ENCODE data around the gene COL23A1. TPM values are rescaled to one million over a fixed set of nuclear protein-coding genes. Genes with fewer than 3 reads are reported as not detected.
"Not testable (repeated sequence)": the region's sequence is repeated elsewhere in the genome, so short reads cannot be mapped to it uniquely, and the experiment has no call there.

COL23A1 gene
- total RNA-seq, 2 donors from 2014 or later, result 1.5 to 2.5 TPM

GRCh38 chr5:178322736-178323540 is 267.3 kb downstream of the COL23A1 start:
- H3K9me3 ChIP-seq, result no peaks in the 10 kb centered on the region
- H3K27ac ChIP-seq, result no peak overlapping the region
- no peaks in the 10 kb centered on the region for H3K36me3 ChIP-seq
- TF ChIP-seq, protein P1, sequence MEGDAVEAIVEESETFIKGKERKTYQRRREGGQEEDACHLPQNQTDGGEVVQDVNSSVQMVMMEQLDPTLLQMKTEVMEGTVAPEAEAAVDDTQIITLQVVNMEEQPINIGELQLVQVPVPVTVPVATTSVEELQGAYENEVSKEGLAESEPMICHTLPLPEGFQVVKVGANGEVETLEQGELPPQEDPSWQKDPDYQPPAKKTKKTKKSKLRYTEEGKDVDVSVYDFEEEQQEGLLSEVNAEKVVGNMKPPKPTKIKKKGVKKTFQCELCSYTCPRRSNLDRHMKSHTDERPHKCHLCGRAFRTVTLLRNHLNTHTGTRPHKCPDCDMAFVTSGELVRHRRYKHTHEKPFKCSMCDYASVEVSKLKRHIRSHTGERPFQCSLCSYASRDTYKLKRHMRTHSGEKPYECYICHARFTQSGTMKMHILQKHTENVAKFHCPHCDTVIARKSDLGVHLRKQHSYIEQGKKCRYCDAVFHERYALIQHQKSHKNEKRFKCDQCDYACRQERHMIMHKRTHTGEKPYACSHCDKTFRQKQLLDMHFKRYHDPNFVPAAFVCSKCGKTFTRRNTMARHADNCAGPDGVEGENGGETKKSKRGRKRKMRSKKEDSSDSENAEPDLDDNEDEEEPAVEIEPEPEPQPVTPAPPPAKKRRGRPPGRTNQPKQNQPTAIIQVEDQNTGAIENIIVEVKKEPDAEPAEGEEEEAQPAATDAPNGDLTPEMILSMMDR (IDR thresholded peaks at IDR 0.05), result no peak
- no peaks in the 10 kb centered on the region for H3K27me3 ChIP-seq (replicated peaks; ENCODE audit: insufficient read depth)
- peaks cover 3 to 14% of the 10 kb centered on the region in 2 donors for H3K4me1 ChIP-seq (ENCODE audit: control insufficient read depth in 1 of 2, low read depth in 2 of 2)
- H3K4me3 ChIP-seq, result no peak overlapping the region
- DNase-seq (ENCODE audit: low spot score), result no peak
- no peak for ATAC-seq (ENCODE audit: insufficient number of reproducible peaks, low FRiP score, low read depth)

- Histone ChIP-seq H3K4me3 (no peak overlapping the region), H3K27ac (no peak overlapping the region), H3K9me3 (no peaks in the 10 kb centered on the region), H3K27me3 (replicated peaks; ENCODE audit: insufficient read depth) (no peaks in the 10 kb centered on the region), H3K36me3 (no peaks in the 10 kb centered on the region), H3K4me1 (ENCODE audit: control insufficient read depth in 1 of 2, low read depth in 2 of 2) (no peaks in the 10 kb centered on the region)
- DNase-seq (ENCODE audit: low spot score) (no peak), ATAC-seq (ENCODE audit: insufficient number of reproducible peaks, low FRiP score, low read depth) (no peak)
- TF ChIP-seq, protein P1 (IDR thresholded peaks at IDR 0.05), result no peak
Measured at GRCh38 chr5:178320281-178320855, 269.8 kb downstream of the COL23A1 start.

DNA sequence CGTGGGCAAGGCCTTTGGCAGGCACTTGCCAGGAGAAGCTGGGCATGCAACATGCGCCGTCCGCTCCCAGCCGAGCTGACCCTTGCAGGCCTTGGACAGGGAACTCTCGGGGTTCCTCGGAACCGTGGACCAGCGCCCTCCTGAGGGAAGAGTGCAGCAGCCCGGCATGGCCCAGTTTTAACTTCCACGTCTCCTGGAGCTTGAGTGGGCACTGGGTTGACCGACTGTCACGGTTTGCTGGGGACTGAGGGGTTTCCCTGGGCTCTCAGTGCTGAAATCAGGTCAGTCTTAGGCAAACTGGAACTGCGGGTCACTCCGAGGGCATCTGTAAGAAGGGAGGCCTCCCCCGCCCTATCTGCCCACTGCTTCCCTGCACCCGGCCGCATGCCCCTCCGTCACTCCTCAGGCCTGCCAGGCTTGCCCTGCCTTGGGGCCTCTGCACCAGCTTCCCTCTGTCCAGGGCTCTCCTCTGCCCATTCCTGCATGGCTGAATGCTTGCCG is 270.6 kb downstream of the COL23A1 start:
- TF ChIP-seq, protein P1 (IDR thresholded peaks at IDR 0.05), result no peak
- no peaks in the 10 kb centered on the region for H3K4me1 ChIP-seq (ENCODE audit: control insufficient read depth in 1 of 2, low read depth in 2 of 2)
- H3K36me3 ChIP-seq, result no peaks in the 10 kb centered on the region
- H3K27ac ChIP-seq, result no peak overlapping the region
- DNase-seq (ENCODE audit: low spot score), result no peak
- no peaks in the 10 kb centered on the region for H3K9me3 ChIP-seq
- H3K4me3 ChIP-seq, result no peak overlapping the region
- no peaks in the 10 kb centered on the region for H3K27me3 ChIP-seq (replicated peaks; ENCODE audit: insufficient read depth)
- no peak for ATAC-seq (ENCODE audit: insufficient number of reproducible peaks, low FRiP score, low read depth)

DNA sequence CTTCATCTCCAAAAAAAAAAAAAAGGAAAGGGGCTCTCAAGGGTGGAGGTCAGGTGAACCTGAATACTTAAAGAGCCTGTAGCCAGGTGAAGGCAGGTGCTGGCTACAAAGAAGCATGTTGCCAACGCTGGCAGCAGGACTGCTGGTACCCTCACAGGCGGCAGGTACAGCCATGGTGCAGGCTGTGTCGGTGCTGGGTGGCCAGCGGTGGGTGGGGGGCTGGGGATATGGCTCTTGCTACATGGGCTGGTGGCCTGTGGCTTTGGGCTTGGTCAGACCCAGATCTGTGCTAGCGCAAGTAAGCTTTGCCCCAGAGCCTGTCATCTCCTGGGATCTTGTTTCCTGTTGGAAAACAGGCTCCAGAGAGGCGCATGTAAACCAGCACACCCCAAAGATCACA is 271.3 kb downstream of the COL23A1 start:
- Histone ChIP-seq H3K27me3 (replicated peaks; ENCODE audit: insufficient read depth) (no peaks in the 10 kb centered on the region), H3K9me3 (no peaks in the 10 kb centered on the region), H3K4me1 (ENCODE audit: control insufficient read depth in 1 of 2, low read depth in 2 of 2) (no peaks in the 10 kb centered on the region), H3K27ac (no peak overlapping the region), H3K4me3 (no peak overlapping the region), H3K36me3 (no peaks in the 10 kb centered on the region)
- ATAC-seq (ENCODE audit: insufficient number of reproducible peaks, low FRiP score, low read depth) (no peak), DNase-seq (ENCODE audit: low spot score) (no peak)
- TF ChIP-seq, protein P1 (IDR thresholded peaks at IDR 0.05), result no peak

DNA sequence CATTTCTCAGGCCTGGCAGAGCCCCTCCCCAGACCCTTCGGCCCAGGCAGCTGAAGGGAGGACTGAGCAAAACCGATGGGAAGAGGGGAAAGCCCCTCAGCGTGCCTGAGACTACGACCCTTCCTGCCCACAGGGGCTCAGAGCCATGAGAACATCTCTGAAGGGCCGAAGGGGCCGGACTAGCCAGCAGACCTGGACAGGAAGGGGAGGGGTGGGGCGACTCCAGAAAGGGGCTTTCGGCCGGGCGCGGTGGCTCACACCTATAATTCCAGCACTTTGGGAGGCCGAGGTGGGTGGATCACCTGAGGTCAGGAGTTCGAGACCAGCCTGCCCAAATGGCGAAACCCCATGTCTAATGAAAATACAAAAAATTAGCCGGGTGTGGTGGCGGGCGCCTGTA is 271.8 kb downstream of the COL23A1 start:
- no peak for DNase-seq (ENCODE audit: low spot score)
- no peak overlapping the region for H3K27ac ChIP-seq
- H3K4me3 ChIP-seq, result no peak overlapping the region
- TF ChIP-seq, protein P1 (IDR thresholded peaks at IDR 0.05), result no peak
- ATAC-seq (ENCODE audit: insufficient number of reproducible peaks, low FRiP score, low read depth), result no peak
- no peaks in the 10 kb centered on the region for H3K36me3 ChIP-seq
- H3K9me3 ChIP-seq, result no peaks in the 10 kb centered on the region
- H3K4me1 ChIP-seq (ENCODE audit: control insufficient read depth in 1 of 2, low read depth in 2 of 2), result no peaks in the 10 kb centered on the region
- no peaks in the 10 kb centered on the region for H3K27me3 ChIP-seq (replicated peaks; ENCODE audit: insufficient read depth)

- not testable (repeated sequence) for H3K4me3 ChIP-seq; H3K9me3 ChIP-seq; H3K27ac ChIP-seq; DNase-seq (ENCODE audit: low spot score); H3K27me3 ChIP-seq (replicated peaks; ENCODE audit: insufficient read depth); H3K36me3 ChIP-seq; H3K4me1 ChIP-seq (ENCODE audit: control insufficient read depth in 1 of 2, low read depth in 2 of 2); ATAC-seq (ENCODE audit: insufficient number of reproducible peaks, low FRiP score, low read depth)
Measured at GRCh38 chr5:178317727-178318126, 272.5 kb downstream of the COL23A1 start.

Data from thoracic aorta (tissue), 2 donors.